Measurements from ENCODE around the gene LSM4. TPM values are rescaled to one million over a fixed set of nuclear protein-coding genes. Genes with fewer than 3 reads are reported as not detected.

Gene LSM4
- total and polyA plus RNA-seq, 2 of the 13 experiments (the other 11 are each of a cell fraction or from before 2014, with no cell fraction given) = 65.8 to 166 TPM

DNA sequence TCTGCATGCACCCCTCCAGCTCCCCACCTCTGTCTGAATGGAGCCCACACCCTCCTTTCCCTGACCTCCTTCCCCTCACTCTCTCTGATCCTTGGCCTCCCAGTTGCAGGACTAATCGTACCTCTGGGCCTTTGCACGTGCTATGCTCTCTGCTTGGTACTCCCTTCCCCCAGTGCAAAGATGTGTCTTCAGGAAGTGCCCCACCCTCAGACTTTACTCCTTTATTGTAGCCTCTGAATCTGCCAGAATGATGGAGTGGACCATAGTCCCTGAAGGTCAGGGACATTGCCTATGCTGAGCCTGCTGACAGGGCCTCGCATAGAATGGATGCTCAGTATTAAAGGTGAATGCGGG, 40.1 kb downstream of the LSM4 start:
- Histone ChIP-seq H3K9ac (ENCODE audit: insufficient read depth, low read depth, low read length) (peak overlapping the region; percentile 98), H4K20me1 (ENCODE audit: insufficient read depth, low read length) (peaks cover 22% of the 10 kb centered on the region), H2AFZ (ENCODE audit: low read length) (no peak overlapping the region), H3K4me3 (replicated peaks in 1 of 3; ENCODE audit: insufficient read depth in 1 of 3, low read depth in 2 of 3, low read length in 3 of 3) (peak overlapping the region; percentile 50 to 73 (median 71); a peak in 5 of 6 replicates), H3K79me2 (ENCODE audit: insufficient read depth, low read length) (peaks cover 26% of the 10 kb centered on the region), H3K4me1 (ENCODE audit: insufficient read depth, low read length) (peaks cover 65% of the 10 kb centered on the region), H3K27me3 (ENCODE audit: control insufficient read depth in 1 of 2, insufficient read depth in 2 of 2, low read length in 2 of 2) (no peaks in the 10 kb centered on the region; a peak in 1 of 5 replicates), H3K4me2 (ENCODE audit: low read depth, low read length) (peak overlapping the region; percentile 92), H3K36me3 (replicated peaks in 1 of 2; ENCODE audit: control insufficient read depth in 1 of 2, insufficient read depth in 2 of 2, low read length in 2 of 2) (peaks cover 2 to 10% of the 10 kb centered on the region in 2 experiments; a peak in 4 of 5 replicates), H3K27ac (ENCODE audit: extremely low read length, insufficient read depth, low read length) (peak overlapping the region; percentile 99), H3K9me3 (ENCODE audit: low read length) (no peaks in the 10 kb centered on the region)
- ATAC-seq (no peak), FAIRE-seq (no peak), DNase-seq (ENCODE audit: low spot score) (peak; percentile 62)
- POLR2A ChIA-PET = interaction anchor here (1.1 to 7.1 kb wide), 9 partner anchors 9 to 101 kb away, joined by 3 to 278 read pairs (median 23); partner anchors contain the start of genes GDF15 and LSM4
- 5% methylated on average over 4 of the region's 4 CpGs for WGBS (ENCODE audit: low lambda C conversion rate)
- CTCF ChIA-PET (ENCODE audit: low intra/inter-chr PET ratio, low total read pairs) = interaction anchor here (1.5 kb wide), 1 partner anchor 41 kb away, joined by 3 read pairs; no protein-coding TSS in a partner anchor
- BruUV-seq (replicated peaks) = no TSS peak
- intact Hi-C loops (cut with micrococcal nuclease; ENCODE audit: unreplicated experiment) (loop anchor here (1.0 to 10.0 kb wide), 2 partner anchors 19 to 242 kb away; partner anchors contain the start of gene ELL), in situ Hi-C loops (cut with HindIII; ENCODE audit: extremely low pct_ligation_motif_present, low pct_unique_long_range_greater_than_20kb) (no loop called here)
- TF ChIP-seq ZNF207 (IDR thresholded peaks at IDR 0.05; ENCODE audit: borderline replicate concordance) (no peak), ZMAT3 (CRISPR knock-in tag; conservative IDR thresholded peaks at IDR 0.05) (no peak), ZNF547 (CRISPR knock-in tag; IDR thresholded peaks at IDR 0.05) (no peak), RELA (CRISPR knock-in tag; IDR thresholded peaks at IDR 0.05) (no peak), FOXA1 (IDR thresholded peaks at IDR 0.05) (no peak), FOXA1 (CRISPR knock-in tag; IDR thresholded peaks at IDR 0.05) (peak; percentile 6; the same call in 1 of the 2 replicates), ZKSCAN1 (IDR thresholded peaks at IDR 0.05; ENCODE audit: low read length) (no peak), ZNF414 (CRISPR knock-in tag; IDR thresholded peaks at IDR 0.05) (no peak), MLLT10 (CRISPR knock-in tag; IDR thresholded peaks at IDR 0.05) (no peak), ZNF562 (CRISPR knock-in tag; IDR thresholded peaks at IDR 0.05; ENCODE audit: borderline replicate concordance) (no peak), ZNF550 (CRISPR knock-in tag; IDR thresholded peaks at IDR 0.05; ENCODE audit: borderline replicate concordance) (no peak), GATAD1 (CRISPR knock-in tag; IDR thresholded peaks at IDR 0.05) (no peak), ATM (IDR thresholded peaks at IDR 0.05; ENCODE audit: borderline replicate concordance) (no peak), THAP7 (CRISPR knock-in tag; IDR thresholded peaks at IDR 0.05) (no peak), XBP1 (CRISPR knock-in tag; IDR thresholded peaks at IDR 0.05) (no peak), AHR (CRISPR knock-in tag; IDR thresholded peaks at IDR 0.05) (no peak), BRCA1 (CRISPR knock-in tag; IDR thresholded peaks at IDR 0.05) (no peak), RAD21 (CRISPR knock-in tag; IDR thresholded peaks at IDR 0.05) (no peak), SAP130 (CRISPR knock-in tag; IDR thresholded peaks at IDR 0.05; ENCODE audit: low read depth) (peak; percentile 62), RBM22 (optimal IDR thresholded peaks at IDR 0.05; ENCODE audit: low read length) (no peak), POLR2G (IDR thresholded peaks at IDR 0.05; ENCODE audit: low read depth, low read length) (no peak; the same call in 1 of the 2 replicates), BHLHE40 (IDR thresholded peaks at IDR 0.05; ENCODE audit: low read length) (peak; percentile 68), IRX3 (CRISPR knock-in tag; IDR thresholded peaks at IDR 0.05; ENCODE audit: borderline replicate concordance, low read depth) (no peak)
- TF ChIP-seq, protein P1, sequence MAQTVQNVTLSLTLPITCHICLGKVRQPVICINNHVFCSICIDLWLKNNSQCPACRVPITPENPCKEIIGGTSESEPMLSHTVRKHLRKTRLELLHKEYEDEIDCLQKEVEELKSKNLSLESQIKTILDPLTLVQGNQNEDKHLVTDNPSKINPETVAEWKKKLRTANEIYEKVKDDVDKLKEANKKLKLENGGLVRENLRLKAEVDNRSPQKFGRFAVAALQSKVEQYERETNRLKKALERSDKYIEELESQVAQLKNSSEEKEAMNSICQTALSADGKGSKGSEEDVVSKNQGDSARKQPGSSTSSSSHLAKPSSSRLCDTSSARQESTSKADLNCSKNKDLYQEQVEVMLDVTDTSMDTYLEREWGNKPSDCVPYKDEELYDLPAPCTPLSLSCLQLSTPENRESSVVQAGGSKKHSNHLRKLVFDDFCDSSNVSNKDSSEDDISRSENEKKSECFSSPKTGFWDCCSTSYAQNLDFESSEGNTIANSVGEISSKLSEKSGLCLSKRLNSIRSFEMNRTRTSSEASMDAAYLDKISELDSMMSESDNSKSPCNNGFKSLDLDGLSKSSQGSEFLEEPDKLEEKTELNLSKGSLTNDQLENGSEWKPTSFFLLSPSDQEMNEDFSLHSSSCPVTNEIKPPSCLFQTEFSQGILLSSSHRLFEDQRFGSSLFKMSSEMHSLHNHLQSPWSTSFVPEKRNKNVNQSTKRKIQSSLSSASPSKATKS (CRISPR knock-in tag; IDR thresholded peaks at IDR 0.05) = no peak
